ENCODE measurements around the gene SPDL1. TPM values are rescaled to one million over a fixed set of nuclear protein-coding genes. Genes with fewer than 3 reads are reported as not detected.

Gene SPDL1
- total and polyA plus RNA-seq, 4 experiments from 2014 or later, result 1.3 to 12.2 (median 9.5) TPM

GRCh38 chr5:169574134-169574646 is 9.4 kb upstream of the SPDL1 start:
- H3K4me1 ChIP-seq (ENCODE audit: insufficient read depth, low read length), result no peaks in the 10 kb centered on the region
- Mint-ChIP-seq H3K4me3 (no peak overlapping the region), H3K9me3 (no peaks in the 10 kb centered on the region), H3K27ac (no peak overlapping the region), H3K4me1 (no peaks in the 10 kb centered on the region), H3K27me3 (peaks cover 14 to 41% of the 10 kb centered on the region in 2 donors), H3K36me3 (no peaks in the 10 kb centered on the region)
- H3K4me3 ChIP-seq (ENCODE audit: low read length in 2 of 2), result no peak overlapping the region
- H3K27me3 ChIP-seq (ENCODE audit: insufficient read depth, low read length), result peaks cover 9% of the 10 kb centered on the region
- no peak overlapping the region for H3K27ac ChIP-seq (ENCODE audit: low read depth, low read length)
- H3K9me3 ChIP-seq (ENCODE audit: control insufficient read depth in 1 of 2, low read length in 2 of 2), result no peaks in the 10 kb centered on the region
- POLR2A ChIA-PET (ENCODE audit: partially characterized antibody), result no interaction called here
- H3K36me3 ChIP-seq (ENCODE audit: insufficient read depth, low read length), result no peaks in the 10 kb centered on the region
- intact Hi-C loops (cut with micrococcal nuclease), result no loop called here
- no peak for DNase-seq
- CTCF ChIA-PET (ENCODE audit: partially characterized antibody), result no interaction called here

- ChIA-PET CTCF (ENCODE audit: partially characterized antibody) (no interaction called here), POLR2A (ENCODE audit: partially characterized antibody) (no interaction called here)
- no peak overlapping the region for H3K27ac ChIP-seq (ENCODE audit: low read depth, low read length)
- Mint-ChIP-seq H3K27me3 (peaks cover 10 to 28% of the 10 kb centered on the region in 2 donors), H3K9me3 (no peaks in the 10 kb centered on the region), H3K4me1 (peaks cover 0 to 1% (median 0%) of the 10 kb centered on the region in 4 donors), H3K4me3 (no peak overlapping the region), H3K36me3 (no peaks in the 10 kb centered on the region), H3K27ac (no peak overlapping the region)
- H3K4me3 ChIP-seq (ENCODE audit: low read length in 2 of 2), result no peak overlapping the region
- DNase-seq, result no peak
- intact Hi-C loops (cut with micrococcal nuclease), result no loop called here
- H3K4me1 ChIP-seq (ENCODE audit: insufficient read depth, low read length), result no peaks in the 10 kb centered on the region
- H3K36me3 ChIP-seq (ENCODE audit: insufficient read depth, low read length), result no peaks in the 10 kb centered on the region
- no peaks in the 10 kb centered on the region for H3K9me3 ChIP-seq (ENCODE audit: control insufficient read depth in 1 of 2, low read length in 2 of 2)
- H3K27me3 ChIP-seq (ENCODE audit: insufficient read depth, low read length), result peaks cover 4% of the 10 kb centered on the region
Observed at GRCh38 chr5:169576181-169576598, 7.4 kb upstream of the SPDL1 start.

- Histone ChIP-seq H3K27ac (ENCODE audit: low read depth, low read length) (no peak overlapping the region), H3K4me1 (ENCODE audit: insufficient read depth, low read length) (peaks cover 3% of the 10 kb centered on the region), H3K27me3 (ENCODE audit: insufficient read depth, low read length) (peaks cover 4% of the 10 kb centered on the region), H3K36me3 (ENCODE audit: insufficient read depth, low read length) (no peaks in the 10 kb centered on the region), H3K9me3 (ENCODE audit: control insufficient read depth in 1 of 2, low read length in 2 of 2) (no peaks in the 10 kb centered on the region), H3K4me3 (ENCODE audit: low read length in 2 of 2) (no peak overlapping the region)
- no peak overlapping the region for H3K27ac Mint-ChIP-seq
- no peak overlapping the region for H3K4me3 Mint-ChIP-seq
- no peaks in the 10 kb centered on the region for H3K9me3 Mint-ChIP-seq
- intact Hi-C loops (cut with micrococcal nuclease), result no loop called here
- H3K36me3 Mint-ChIP-seq, result no peaks in the 10 kb centered on the region
- no peak for DNase-seq
- POLR2A ChIA-PET (ENCODE audit: partially characterized antibody), result no interaction called here
- peaks cover 6 to 12% (median 7%) of the 10 kb centered on the region in 4 donors for H3K4me1 Mint-ChIP-seq
- H3K27me3 Mint-ChIP-seq, result peaks cover 8 to 24% of the 10 kb centered on the region in 2 donors
- CTCF ChIA-PET (ENCODE audit: partially characterized antibody), result no interaction called here
Observed at GRCh38 chr5:169577951-169578350, 5.6 kb upstream of the SPDL1 start.

GRCh38 chr5:169580964-169581363 is 2.6 kb upstream of the SPDL1 start:
- H3K27ac Mint-ChIP-seq, result no peak overlapping the region
- POLR2A ChIA-PET (ENCODE audit: partially characterized antibody), result interaction anchor here (1.6 kb wide), 1 partner anchor 56 kb away, joined by 5 read pairs; the partner anchor contains the start of gene DOCK2

GRCh38 chr5:169581580-169582227 is 1.9 kb upstream of the SPDL1 start:
- CTCF ChIA-PET (ENCODE audit: partially characterized antibody), result interaction anchor here (0.7 to 3.6 kb wide), 15 partner anchors 9 to 1312 kb away, joined by 3 to 34 read pairs (median 4); no protein-coding TSS in a partner anchor
- no peaks in the 10 kb centered on the region for H3K9me3 ChIP-seq (ENCODE audit: control insufficient read depth in 1 of 2, low read length in 2 of 2)
- Mint-ChIP-seq H3K27ac (peak overlapping the region in 4 of 7 donors; percentile 37 to 78 (median 56)), H3K9me3 (no peaks in the 10 kb centered on the region), H3K27me3 (peaks cover 0 to 4% of the 10 kb centered on the region in 2 donors), H3K36me3 (peaks cover 0 to 6% of the 10 kb centered on the region in 2 donors), H3K4me1 (peaks cover 20 to 47% (median 28%) of the 10 kb centered on the region in 4 donors), H3K4me3 (peak overlapping the region in 4 of 8 donors; percentile 3 to 79 (median 40))
- POLR2A ChIA-PET (ENCODE audit: partially characterized antibody), result interaction anchor here (1.6 kb wide), 1 partner anchor 55 kb away, joined by 5 read pairs; the partner anchor contains the start of gene DOCK2
- no peak overlapping the region for H3K4me3 ChIP-seq (ENCODE audit: low read length in 2 of 2)
- DNase-seq, result peak; percentile 37 to 51 (median 48)
- no peaks in the 10 kb centered on the region for H3K36me3 ChIP-seq (ENCODE audit: insufficient read depth, low read length)
- peaks cover 16% of the 10 kb centered on the region for H3K4me1 ChIP-seq (ENCODE audit: insufficient read depth, low read length)
- H3K27ac ChIP-seq (ENCODE audit: low read depth, low read length), result no peak overlapping the region
- intact Hi-C loops (cut with micrococcal nuclease), result loop anchor here (1.0 to 5.0 kb wide), 5 partner anchors 71 to 1806 kb away; partner anchors contain the start of gene NPM1
- H3K27me3 ChIP-seq (ENCODE audit: insufficient read depth, low read length), result no peaks in the 10 kb centered on the region

More at GRCh38 chr5:169580964-169581363, 2.6 kb upstream of the SPDL1 start:
- no peak overlapping the region for H3K4me3 Mint-ChIP-seq
- Histone ChIP-seq H3K36me3 (ENCODE audit: insufficient read depth, low read length) (no peaks in the 10 kb centered on the region), H3K27me3 (ENCODE audit: insufficient read depth, low read length) (peaks cover 4% of the 10 kb centered on the region), H3K4me3 (ENCODE audit: low read length in 2 of 2) (no peak overlapping the region), H3K4me1 (ENCODE audit: insufficient read depth, low read length) (peaks cover 16% of the 10 kb centered on the region), H3K27ac (ENCODE audit: low read depth, low read length) (no peak overlapping the region), H3K9me3 (ENCODE audit: control insufficient read depth in 1 of 2, low read length in 2 of 2) (no peaks in the 10 kb centered on the region)
- CTCF ChIA-PET (ENCODE audit: partially characterized antibody), result interaction anchor here (0.6 to 3.6 kb wide), 14 partner anchors 8 to 1311 kb away, joined by 3 to 34 read pairs (median 4); partner anchors contain the start of gene DOCK2
- peaks cover 18 to 40% (median 27%) of the 10 kb centered on the region in 4 donors for H3K4me1 Mint-ChIP-seq
- H3K9me3 Mint-ChIP-seq, result no peaks in the 10 kb centered on the region
- intact Hi-C loops (cut with micrococcal nuclease), result loop anchor here (1.0 to 5.0 kb wide), 5 partner anchors 71 to 1806 kb away; partner anchors contain the start of gene NPM1
- DNase-seq, result no peak
- peaks cover 0 to 6% of the 10 kb centered on the region in 2 donors for H3K36me3 Mint-ChIP-seq
- H3K27me3 Mint-ChIP-seq, result peaks cover 3 to 9% of the 10 kb centered on the region in 2 donors

- peaks cover 16% of the 10 kb centered on the region for H3K4me1 ChIP-seq (ENCODE audit: insufficient read depth, low read length)
- CTCF ChIA-PET (ENCODE audit: partially characterized antibody), result interaction anchor here (0.9 to 2.9 kb wide), 9 partner anchors 11 to 903 kb away, joined by 3 to 20 read pairs (median 3); no protein-coding TSS in a partner anchor
- intact Hi-C loops (cut with micrococcal nuclease), result loop anchor here (1.0 to 5.0 kb wide), 4 partner anchors 54 to 1804 kb away; partner anchors contain the start of genes DOCK2, NPM1 and PANK3
- POLR2A ChIA-PET (ENCODE audit: partially characterized antibody), result interaction anchor here (0.8 to 1.8 kb wide), 7 partner anchors 8 to 1097 kb away, joined by 3 to 14 read pairs (median 4); partner anchors contain the start of genes DOCK2, PANK3 and RARS1
- H3K27ac Mint-ChIP-seq, result peak overlapping the region; percentile 95 to 97 (median 96)
- no peak for DNase-seq
- no peaks in the 10 kb centered on the region for H3K9me3 Mint-ChIP-seq
- H3K36me3 Mint-ChIP-seq, result peaks cover under 1 to 6% of the 10 kb centered on the region in 2 donors
- H3K27ac ChIP-seq (ENCODE audit: low read depth, low read length), result peak overlapping the region; percentile 76
- H3K9me3 ChIP-seq (ENCODE audit: control insufficient read depth in 1 of 2, low read length in 2 of 2), result no peaks in the 10 kb centered on the region
- peak overlapping the region; percentile 96 to 100 (median 99) for H3K4me3 Mint-ChIP-seq
- H3K36me3 ChIP-seq (ENCODE audit: insufficient read depth, low read length), result no peaks in the 10 kb centered on the region
- H3K4me1 Mint-ChIP-seq, result peaks cover 20 to 47% (median 30%) of the 10 kb centered on the region in 4 donors
- H3K27me3 ChIP-seq (ENCODE audit: insufficient read depth, low read length), result no peaks in the 10 kb centered on the region
- H3K27me3 Mint-ChIP-seq, result no peaks in the 10 kb centered on the region
- H3K4me3 ChIP-seq (ENCODE audit: low read length in 2 of 2), result peak overlapping the region; percentile 38 to 82
Observed at GRCh38 chr5:169583101-169583423, 511 bp upstream of the SPDL1 start.

GRCh38 chr5:169584998-169585451 is 1.5 kb downstream of the SPDL1 start:
- CTCF ChIA-PET (ENCODE audit: partially characterized antibody), result no interaction called here
- H3K9me3 Mint-ChIP-seq, result no peaks in the 10 kb centered on the region
- Histone ChIP-seq H3K36me3 (ENCODE audit: insufficient read depth, low read length) (no peaks in the 10 kb centered on the region), H3K4me3 (ENCODE audit: low read length in 2 of 2) (no peak overlapping the region), H3K9me3 (ENCODE audit: control insufficient read depth in 1 of 2, low read length in 2 of 2) (no peaks in the 10 kb centered on the region), H3K4me1 (ENCODE audit: insufficient read depth, low read length) (peaks cover 16% of the 10 kb centered on the region), H3K27me3 (ENCODE audit: insufficient read depth, low read length) (no peaks in the 10 kb centered on the region), H3K27ac (ENCODE audit: low read depth, low read length) (no peak overlapping the region)
- H3K27ac Mint-ChIP-seq, result peak overlapping the region in 4 of 7 donors; percentile 27 to 89 (median 54)
- intact Hi-C loops (cut with micrococcal nuclease), result loop anchor here (5.0 kb wide), 2 partner anchors 67 to 1802 kb away; partner anchors contain the start of gene NPM1
- no peak for DNase-seq
- H3K36me3 Mint-ChIP-seq, result peaks cover 19 to 21% of the 10 kb centered on the region in 2 donors
- POLR2A ChIA-PET (ENCODE audit: partially characterized antibody), result no interaction called here
- H3K27me3 Mint-ChIP-seq, result no peaks in the 10 kb centered on the region
- H3K4me1 Mint-ChIP-seq, result peaks cover 20 to 47% (median 30%) of the 10 kb centered on the region in 4 donors
- peak overlapping the region; percentile 52 to 100 (median 98) for H3K4me3 Mint-ChIP-seq

Measured in CD4-positive, alpha-beta memory T cell (primary cell).